ENCODE results near the gene LBH. TPM values are rescaled to one million over a fixed set of nuclear protein-coding genes. Genes with fewer than 3 reads are reported as not detected.

Gene LBH
- total RNA-seq, 1 experiment from 2014 or later: 5.8 TPM

DNA sequence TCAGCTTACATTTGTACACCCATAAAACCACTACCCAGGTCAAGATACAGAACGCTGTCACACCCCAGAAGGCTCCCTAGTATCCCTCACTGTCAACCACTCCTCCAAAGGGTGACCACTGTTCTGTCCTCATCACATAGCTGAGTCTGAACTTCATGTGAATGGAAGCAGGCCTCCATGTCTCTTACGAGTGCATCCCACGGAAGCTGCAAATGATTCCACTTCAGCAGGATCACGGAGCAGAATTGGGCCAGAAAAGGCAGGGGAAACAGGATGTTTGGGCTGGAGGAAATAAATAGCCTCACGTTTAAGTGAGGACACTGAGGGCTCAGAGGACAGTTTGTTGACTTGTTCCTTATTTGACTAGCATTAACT, 38.4 kb downstream of the LBH start:
- no peaks in the 10 kb centered on the region for H3K9me2 ChIP-seq (replicated peaks; ENCODE audit: low read length)
- no peak overlapping the region for H3K9ac ChIP-seq (ENCODE audit: low read length)
- CTCF ChIA-PET: no interaction called here
- H3K4me3 ChIP-seq (ENCODE audit: low read length): no peak overlapping the region
- no peaks in the 10 kb centered on the region for H3K36me3 ChIP-seq (ENCODE audit: low read depth, low read length)
- intact Hi-C loops (cut with micrococcal nuclease): loop anchor here (10.0 kb wide), 1 partner anchor 395 kb away; no protein-coding TSS in a partner anchor
- POLR2A ChIA-PET (ENCODE audit: unreplicated experiment): no interaction called here
- peaks cover 20% of the 10 kb centered on the region for H3K4me1 ChIP-seq (ENCODE audit: insufficient read depth, low read length)
- no peaks in the 10 kb centered on the region for H4K20me1 ChIP-seq (ENCODE audit: low read length)
- H3K27me3 ChIP-seq (ENCODE audit: low read length): no peaks in the 10 kb centered on the region
- no peak for TF ChIP-seq EZH2phosphoT487 (IDR thresholded peaks at IDR 0.05; ENCODE audit: borderline replicate concordance, low read length)
- TF ChIP-seq, protein P1, sequence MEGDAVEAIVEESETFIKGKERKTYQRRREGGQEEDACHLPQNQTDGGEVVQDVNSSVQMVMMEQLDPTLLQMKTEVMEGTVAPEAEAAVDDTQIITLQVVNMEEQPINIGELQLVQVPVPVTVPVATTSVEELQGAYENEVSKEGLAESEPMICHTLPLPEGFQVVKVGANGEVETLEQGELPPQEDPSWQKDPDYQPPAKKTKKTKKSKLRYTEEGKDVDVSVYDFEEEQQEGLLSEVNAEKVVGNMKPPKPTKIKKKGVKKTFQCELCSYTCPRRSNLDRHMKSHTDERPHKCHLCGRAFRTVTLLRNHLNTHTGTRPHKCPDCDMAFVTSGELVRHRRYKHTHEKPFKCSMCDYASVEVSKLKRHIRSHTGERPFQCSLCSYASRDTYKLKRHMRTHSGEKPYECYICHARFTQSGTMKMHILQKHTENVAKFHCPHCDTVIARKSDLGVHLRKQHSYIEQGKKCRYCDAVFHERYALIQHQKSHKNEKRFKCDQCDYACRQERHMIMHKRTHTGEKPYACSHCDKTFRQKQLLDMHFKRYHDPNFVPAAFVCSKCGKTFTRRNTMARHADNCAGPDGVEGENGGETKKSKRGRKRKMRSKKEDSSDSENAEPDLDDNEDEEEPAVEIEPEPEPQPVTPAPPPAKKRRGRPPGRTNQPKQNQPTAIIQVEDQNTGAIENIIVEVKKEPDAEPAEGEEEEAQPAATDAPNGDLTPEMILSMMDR (conservative IDR thresholded peaks at IDR 0.05; ENCODE audit: low read depth, low read length): no peak
- no peaks in the 10 kb centered on the region for H3K9me3 ChIP-seq (ENCODE audit: low read length)
- no peak overlapping the region for H3K27ac ChIP-seq (ENCODE audit: low read length)
- DNase-seq (no peak), ATAC-seq (no peak)
- no peaks in the 10 kb centered on the region for H3F3A ChIP-seq (ENCODE audit: low read length, unreplicated experiment)
- H2AFZ ChIP-seq (ENCODE audit: low read length): no peak overlapping the region
- H3K79me2 ChIP-seq (ENCODE audit: low read length): no peaks in the 10 kb centered on the region
- BruUV-seq (replicated peaks): no TSS peak
- no peak overlapping the region for H3K4me2 ChIP-seq (ENCODE audit: low read length)

DNA sequence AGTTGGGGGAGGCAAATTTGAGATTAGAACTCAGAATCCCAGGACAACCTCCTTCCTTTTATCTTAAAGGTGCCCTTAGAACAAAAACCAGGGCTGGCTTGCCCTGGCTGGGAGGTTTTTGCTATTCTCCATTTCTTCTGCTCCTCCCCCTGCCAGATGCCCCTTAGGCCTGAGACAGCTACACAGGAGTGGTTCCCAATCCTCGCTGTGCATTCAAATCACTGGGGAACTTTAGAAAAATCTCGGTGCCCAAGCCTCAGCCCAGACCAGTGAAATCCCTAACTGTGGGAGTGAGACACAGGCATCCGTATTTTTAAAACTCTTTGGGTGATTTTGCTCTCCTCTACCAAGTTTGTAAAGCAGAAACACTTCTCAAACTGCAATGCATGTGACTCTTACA, 38.8 kb downstream of the LBH start:
- DNase-seq (no peak), ATAC-seq (no peak)
- Histone ChIP-seq H3K9me2 (replicated peaks; ENCODE audit: low read length) (no peaks in the 10 kb centered on the region), H3K79me2 (ENCODE audit: low read length) (no peaks in the 10 kb centered on the region), H3K27me3 (ENCODE audit: low read length) (no peaks in the 10 kb centered on the region), H3K9ac (ENCODE audit: low read length) (no peak overlapping the region), H3K4me2 (ENCODE audit: low read length) (no peak overlapping the region), H4K20me1 (ENCODE audit: low read length) (no peaks in the 10 kb centered on the region), H3K27ac (ENCODE audit: low read length) (no peak overlapping the region), H3K36me3 (ENCODE audit: low read depth, low read length) (no peaks in the 10 kb centered on the region), H2AFZ (ENCODE audit: low read length) (no peak overlapping the region), H3F3A (ENCODE audit: low read length, unreplicated experiment) (no peaks in the 10 kb centered on the region), H3K4me1 (ENCODE audit: insufficient read depth, low read length) (peaks cover 23% of the 10 kb centered on the region), H3K9me3 (ENCODE audit: low read length) (no peaks in the 10 kb centered on the region), H3K4me3 (ENCODE audit: low read length) (no peak overlapping the region)
- ChIA-PET POLR2A (ENCODE audit: unreplicated experiment) (no interaction called here), CTCF (no interaction called here)
- intact Hi-C loops (cut with micrococcal nuclease): loop anchor here (10.0 kb wide), 1 partner anchor 395 kb away; no protein-coding TSS in a partner anchor
- TF ChIP-seq EZH2 (IDR thresholded peaks at IDR 0.05; ENCODE audit: low read length, unreplicated experiment) (no peak), EZH2phosphoT487 (IDR thresholded peaks at IDR 0.05; ENCODE audit: borderline replicate concordance, low read length) (no peak)
- TF ChIP-seq, protein P1 (conservative IDR thresholded peaks at IDR 0.05; ENCODE audit: low read depth, low read length): no peak
- BruUV-seq (replicated peaks): no TSS peak

DNA sequence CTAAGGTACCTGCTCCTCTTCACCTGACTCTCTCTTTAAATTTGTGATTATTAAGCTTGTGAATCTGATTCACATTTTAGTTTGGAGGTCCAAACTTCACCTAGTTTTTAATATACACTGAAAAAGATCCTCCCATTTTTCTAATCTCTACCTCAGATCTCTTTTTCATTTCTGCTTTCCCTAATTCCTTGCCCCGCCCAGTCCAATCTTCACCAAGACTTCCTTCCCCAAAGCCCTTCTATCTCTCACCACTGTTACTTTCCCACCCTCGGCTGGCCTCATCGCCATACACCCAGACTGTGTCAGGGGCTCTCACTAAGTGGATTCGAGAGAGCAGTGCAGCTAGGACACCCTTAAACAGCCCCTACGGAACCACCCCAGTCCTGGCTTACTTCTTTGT, 40.0 kb downstream of the LBH start:
- CTCF ChIA-PET: no interaction called here
- Histone ChIP-seq H3K27me3 (ENCODE audit: low read length) (no peaks in the 10 kb centered on the region), H3K27ac (ENCODE audit: low read length) (no peak overlapping the region), H3K4me1 (ENCODE audit: insufficient read depth, low read length) (peaks cover 26% of the 10 kb centered on the region), H3F3A (ENCODE audit: low read length, unreplicated experiment) (no peaks in the 10 kb centered on the region), H2AFZ (ENCODE audit: low read length) (no peak overlapping the region), H3K4me2 (ENCODE audit: low read length) (no peak overlapping the region), H3K9me3 (ENCODE audit: low read length) (no peaks in the 10 kb centered on the region), H3K79me2 (ENCODE audit: low read length) (no peaks in the 10 kb centered on the region), H4K20me1 (ENCODE audit: low read length) (no peaks in the 10 kb centered on the region), H3K9ac (ENCODE audit: low read length) (no peak overlapping the region), H3K4me3 (ENCODE audit: low read length) (no peak overlapping the region), H3K36me3 (ENCODE audit: low read depth, low read length) (no peaks in the 10 kb centered on the region), H3K9me2 (replicated peaks; ENCODE audit: low read length) (no peaks in the 10 kb centered on the region)
- intact Hi-C loops (cut with micrococcal nuclease): loop anchor here (10.0 kb wide), 1 partner anchor 394 kb away; no protein-coding TSS in a partner anchor
- DNase-seq (no peak), ATAC-seq (no peak)
- TF ChIP-seq, protein P1 (conservative IDR thresholded peaks at IDR 0.05; ENCODE audit: low read depth, low read length): no peak
- TF ChIP-seq EZH2phosphoT487 (IDR thresholded peaks at IDR 0.05; ENCODE audit: borderline replicate concordance, low read length): no peak
- no peak for TF ChIP-seq EZH2 (IDR thresholded peaks at IDR 0.05; ENCODE audit: low read length, unreplicated experiment)
- POLR2A ChIA-PET (ENCODE audit: unreplicated experiment): no interaction called here
- no TSS peak for BruUV-seq (replicated peaks)
